Measurements from ENCODE around the gene KCNMA1.

KCNMA1 gene

DNA sequence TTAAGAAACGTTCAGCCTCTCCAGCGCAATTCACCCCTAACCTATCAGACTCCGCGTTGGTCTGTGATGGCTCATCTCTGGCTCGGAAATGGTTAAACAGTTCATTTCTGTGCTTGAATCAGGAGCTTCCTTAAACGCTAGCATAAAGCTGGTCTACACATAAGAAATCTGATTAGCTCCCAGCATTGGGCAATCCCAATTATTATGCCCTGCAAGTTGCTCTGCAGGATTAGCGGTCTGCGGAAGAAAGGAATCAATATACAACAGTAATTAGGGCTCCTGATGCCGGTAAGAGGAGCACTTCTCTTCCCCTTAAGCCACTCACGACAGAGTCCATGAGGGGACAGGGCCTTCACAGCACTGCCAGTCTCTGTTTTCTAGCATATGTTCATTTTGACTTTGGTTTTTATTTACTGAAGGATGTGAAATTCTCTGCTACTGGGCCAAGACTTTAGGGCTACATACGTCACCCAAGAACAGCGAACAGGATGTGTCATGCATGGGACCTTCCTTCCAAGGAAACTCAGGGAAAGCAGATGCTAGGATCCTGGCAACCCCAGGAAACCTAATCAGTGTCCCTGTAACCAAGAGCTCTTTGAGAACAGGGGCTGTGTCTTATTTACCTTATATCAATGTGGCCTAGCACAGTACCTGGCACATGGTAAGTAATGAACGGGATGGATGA, 324.4 kb downstream of the KCNMA1 start:
- no peak for DNase-seq

DNA sequence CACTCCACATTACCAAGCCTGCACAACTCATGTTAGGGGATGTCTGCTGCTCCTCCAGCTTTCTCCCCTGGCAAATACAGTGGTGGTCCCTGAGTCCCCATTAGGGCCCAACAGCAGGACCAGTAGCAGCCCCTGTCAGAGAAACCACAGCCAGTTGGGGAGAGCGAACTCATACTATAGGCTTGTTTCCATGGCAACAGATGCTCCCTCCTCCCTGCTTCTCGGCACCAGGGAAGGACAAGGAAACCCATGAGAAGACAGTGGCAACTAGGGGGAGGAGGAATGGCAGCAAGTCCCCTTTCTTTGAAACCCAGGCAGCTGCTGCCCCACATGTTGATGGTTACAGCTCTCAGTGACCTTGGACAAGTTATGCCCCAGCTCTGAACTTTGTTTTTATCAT, 326.4 kb downstream of the KCNMA1 start:
- DNase-seq: no peak

DNA sequence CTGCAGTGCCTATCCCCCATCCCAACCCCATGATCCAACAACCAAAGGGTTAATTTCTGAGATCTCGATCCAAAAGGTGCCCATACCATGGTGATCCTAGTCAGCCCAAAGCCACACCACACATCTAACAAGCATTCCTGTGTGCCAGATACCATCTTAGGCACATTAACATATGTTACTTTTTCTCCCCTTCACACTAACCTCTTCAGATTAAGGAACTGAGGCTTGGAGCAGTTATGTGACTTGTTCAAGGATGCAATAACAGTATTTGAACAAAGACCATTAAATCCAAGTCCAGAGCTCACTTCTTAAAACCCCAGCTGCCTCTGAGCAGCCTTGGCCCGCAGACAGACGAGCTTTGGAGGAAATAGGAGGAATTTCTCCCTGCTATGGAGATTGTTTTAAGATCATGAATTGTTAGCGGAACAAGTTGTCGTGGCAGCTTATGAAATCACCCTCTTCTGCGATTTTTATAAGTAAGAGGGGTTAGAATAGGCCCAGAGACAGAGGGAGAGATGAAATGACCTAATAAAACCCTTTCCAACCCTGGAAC, 327.2 kb downstream of the KCNMA1 start:
- DNase-seq: no peak

GRCh38 chr10:77309509-77309908, 328.1 kb downstream of the KCNMA1 start:
- DNase-seq: no peak

GRCh38 chr10:77309092-77309491, 328.5 kb downstream of the KCNMA1 start:
- DNase-seq: no peak

GRCh38 chr10:77308084-77308732, 329.4 kb downstream of the KCNMA1 start:
- no peak for DNase-seq

DNA sequence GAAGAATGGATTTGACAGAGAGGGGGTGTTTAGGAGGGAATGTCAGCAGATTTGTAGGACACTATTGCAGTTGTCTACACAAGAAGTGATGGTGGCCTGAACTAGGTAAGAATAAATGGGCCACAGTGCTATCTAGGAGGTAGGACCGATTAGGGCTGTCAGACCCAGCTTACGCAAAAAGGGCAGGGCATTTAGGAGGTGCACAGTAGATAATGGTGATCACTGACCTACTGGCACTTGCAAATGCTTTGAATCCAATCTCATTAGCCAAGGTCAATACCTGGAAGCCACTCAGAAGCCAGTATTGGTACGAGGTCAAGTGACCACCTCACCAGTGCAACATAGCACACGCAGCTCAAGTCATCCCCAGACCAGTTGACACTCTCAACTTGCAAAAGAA, 330.9 kb downstream of the KCNMA1 start:
- DNase-seq: no peak

DNA sequence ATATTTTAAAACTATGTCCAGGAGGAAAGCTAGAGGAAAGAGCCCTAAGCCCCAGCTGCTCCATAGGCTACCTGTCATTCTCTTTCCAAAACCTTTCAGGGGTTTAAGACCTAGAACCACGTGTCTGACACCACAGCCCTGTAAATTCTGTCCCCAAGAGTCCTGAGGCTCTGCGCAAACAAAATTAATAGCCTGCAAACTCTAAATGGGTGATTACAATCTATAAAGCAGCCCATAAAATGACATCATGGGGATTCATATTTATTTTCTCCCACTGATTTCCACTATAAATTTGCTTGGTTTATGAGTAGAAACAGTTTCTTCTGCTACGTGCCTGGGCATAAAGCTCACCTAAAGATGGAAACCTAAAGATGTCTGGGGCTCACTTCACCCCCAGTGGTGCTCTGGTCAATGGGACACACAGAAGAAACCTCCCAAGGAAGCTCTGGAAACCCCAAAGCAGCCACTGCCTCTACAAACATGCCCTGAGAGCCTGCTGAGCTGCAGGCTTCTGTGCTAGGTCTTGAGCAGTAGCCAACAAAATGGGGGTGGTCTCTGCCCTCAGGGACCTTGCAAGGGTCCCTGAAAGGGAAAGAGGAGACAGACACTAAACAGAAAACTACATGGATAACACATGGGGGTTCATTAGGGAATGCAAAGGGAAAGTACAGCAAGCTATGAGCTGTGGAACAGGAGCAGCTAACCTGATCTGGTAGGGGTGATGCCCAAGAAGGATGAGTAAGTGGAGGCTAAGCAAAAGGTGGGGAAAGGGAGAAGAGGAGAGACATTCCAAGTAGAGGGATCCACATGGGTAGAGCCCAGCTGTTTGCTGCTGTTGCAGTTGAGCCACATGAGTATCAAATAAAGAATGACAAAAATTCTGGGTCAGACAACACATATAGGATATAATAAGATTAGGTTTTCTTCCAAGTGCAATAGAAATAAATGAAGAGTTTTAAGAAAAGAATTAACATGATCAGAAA, 331.7 kb downstream of the KCNMA1 start:
- DNase-seq: no peak

DNA sequence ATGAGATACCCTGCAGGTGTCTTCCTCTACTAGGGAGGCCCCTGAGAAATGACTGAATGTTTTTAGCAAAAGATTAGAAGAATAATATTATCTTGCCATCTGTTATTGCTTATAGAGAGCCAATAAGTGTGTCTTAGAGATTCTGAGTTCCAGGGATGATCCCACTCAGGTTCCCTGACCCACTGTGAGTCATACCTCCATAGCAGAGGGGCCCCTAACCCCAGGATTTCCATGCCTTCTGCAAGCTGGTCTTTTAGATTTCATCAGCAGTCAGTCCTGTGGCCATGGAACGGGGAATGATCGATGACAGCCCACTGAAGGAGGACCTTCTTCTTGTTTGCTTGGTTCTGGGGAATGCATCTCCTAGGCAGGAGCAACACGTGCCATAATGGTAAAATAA, 333.4 kb downstream of the KCNMA1 start:
- no peak for DNase-seq

DNA sequence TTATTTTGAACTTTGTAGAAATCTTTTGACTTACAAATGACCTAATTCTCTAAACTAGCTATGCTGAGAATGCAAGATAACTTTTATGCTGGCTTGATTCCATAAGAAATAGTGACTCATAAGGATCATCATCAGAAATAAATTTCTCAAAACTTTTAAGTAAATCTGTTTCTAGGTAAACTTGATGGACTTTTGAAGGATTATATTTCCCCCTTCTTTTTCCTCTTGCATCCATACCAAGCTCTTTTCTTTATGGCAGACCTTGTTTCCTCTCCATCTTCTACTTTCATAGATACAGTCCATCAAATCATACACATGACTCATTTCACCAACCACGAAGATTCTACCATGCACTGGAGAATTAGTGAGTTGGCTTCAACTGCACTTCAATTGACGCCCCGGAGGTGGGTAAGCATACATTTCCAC, 336.3 kb downstream of the KCNMA1 start:
- DNase-seq: no peak

GRCh38 chr10:77300682-77301302, 336.8 kb downstream of the KCNMA1 start:
- no peak for DNase-seq

DNA sequence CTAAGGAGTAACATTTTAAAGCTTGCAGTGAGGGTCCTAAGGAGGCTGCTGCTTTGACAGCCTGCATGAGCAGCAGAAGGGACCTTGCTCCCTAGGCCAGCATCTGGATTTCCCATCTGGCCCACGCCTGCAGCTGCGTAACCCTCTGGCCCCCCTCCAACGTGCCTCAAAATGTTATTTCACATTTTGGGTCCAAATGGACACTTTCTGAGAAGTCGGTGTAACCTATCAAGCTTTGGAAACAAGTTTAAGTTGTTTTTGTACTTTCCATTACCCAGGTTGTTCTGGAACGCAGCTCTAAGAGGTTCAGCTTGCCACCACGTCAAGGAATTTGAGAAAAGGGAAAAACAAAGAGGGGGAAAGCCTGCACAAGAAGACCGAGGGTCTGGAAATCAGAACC, 338.3 kb downstream of the KCNMA1 start:
- DNase-seq: no peak

- no peak for DNase-seq
These were observed 340.2 kb downstream of the KCNMA1 start for GRCh38 chr10:77297393-77297739.

DNA sequence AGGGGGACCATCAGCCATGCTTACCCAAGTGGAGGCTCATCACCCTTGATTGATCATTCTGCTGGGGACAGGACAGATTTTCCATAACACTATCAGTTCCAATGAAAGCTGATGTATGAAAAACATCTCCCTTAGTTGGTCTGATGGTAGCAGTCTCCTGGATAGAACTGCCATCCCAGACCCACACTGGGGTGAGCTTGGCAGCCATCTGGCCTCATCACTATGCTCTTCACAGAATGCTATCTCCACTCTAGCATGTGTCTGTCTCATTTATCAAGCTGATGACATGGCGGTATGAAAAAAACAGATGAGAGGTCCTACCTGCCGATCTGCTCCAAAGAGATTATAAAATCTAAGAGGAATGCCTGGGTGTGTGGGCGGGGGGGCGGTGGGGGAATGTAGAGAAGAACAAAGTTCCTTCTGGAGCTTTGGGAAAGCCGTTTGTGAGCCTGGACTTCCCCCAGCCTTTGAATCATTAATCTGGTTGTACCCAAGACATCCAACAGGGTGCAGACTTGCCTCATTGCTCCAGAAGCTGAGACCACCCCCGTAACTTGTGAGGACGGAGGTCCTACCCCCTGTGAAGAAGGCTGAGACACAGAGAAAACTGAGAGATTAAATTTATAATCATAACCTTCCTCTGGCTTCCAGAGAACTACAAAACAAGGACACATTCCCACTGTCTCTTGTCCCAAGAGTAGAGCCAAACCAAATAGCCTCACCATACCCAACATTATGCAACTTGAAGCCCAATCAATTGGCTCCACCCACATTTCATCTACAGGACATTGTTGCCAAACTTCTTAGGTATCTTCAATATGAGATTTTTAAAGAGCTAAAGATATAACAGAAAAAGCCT, 340.8 kb downstream of the KCNMA1 start:
- no peak for DNase-seq

GRCh38 chr10:77293773-77294172, 343.8 kb downstream of the KCNMA1 start:
- no peak for DNase-seq

- no peak for DNase-seq
These were observed 344.3 kb downstream of the KCNMA1 start for GRCh38 chr10:77293347-77293746.

- DNase-seq: no peak
These were observed 345.8 kb downstream of the KCNMA1 start for GRCh38 chr10:77291596-77292505.

- no peak for DNase-seq
These were observed 347.0 kb downstream of the KCNMA1 start for GRCh38 chr10:77290528-77291155.

DNA sequence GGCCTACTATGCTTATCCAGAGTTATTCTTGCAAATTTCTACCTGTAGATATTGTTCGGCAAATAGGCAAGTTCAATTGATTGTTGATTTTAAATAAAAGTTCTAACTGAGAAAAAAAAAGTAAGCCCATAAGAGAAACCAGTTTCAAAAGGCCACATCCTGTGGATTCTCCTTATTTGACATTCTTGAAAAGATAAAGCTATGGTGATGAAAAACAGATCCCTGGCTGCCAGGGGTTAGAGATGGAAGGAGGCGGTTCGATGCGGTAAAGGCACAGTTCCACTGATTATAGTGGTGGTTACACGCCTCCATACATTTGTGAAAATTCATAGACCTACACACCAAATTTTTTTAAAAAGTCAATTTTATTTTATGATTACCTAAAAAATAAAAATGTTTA, 347.8 kb downstream of the KCNMA1 start:
- no peak for DNase-seq

DNA sequence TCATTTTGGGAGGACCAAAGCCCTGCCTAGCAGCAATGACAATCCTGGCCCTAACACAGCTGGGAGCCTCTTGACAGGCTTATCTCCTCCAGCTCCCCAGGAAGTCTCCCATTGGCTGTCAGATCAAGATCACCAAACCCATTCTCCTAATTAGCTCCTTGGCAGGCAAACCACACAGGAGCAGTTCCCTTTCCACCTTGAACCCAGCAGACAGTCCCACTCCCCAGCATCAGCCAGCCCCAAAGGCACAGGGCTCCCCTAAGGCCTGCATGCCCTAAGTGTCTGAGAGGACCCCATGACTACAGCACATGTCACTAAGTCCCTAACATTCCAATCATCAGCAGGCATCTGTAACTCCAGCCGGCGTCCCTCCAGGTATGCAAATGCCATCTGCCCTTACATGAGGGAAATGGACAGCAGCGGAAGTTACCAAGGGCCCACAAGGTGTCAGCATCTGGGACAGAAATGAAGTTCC, 348.5 kb downstream of the KCNMA1 start:
- no peak for DNase-seq

Measured in activated T-cell treated with anti-CD3 and anti-CD28 coated beads for 4 hours (primary cell).